Measurements from ENCODE around the gene YIF1B.

- TF ChIP-seq ARNT (IDR thresholded peaks at IDR 0.05): no peak
- no peak for TF ChIP-seq TARDBP (IDR thresholded peaks at IDR 0.05)
- no peak for TF ChIP-seq BHLHE40 (IDR thresholded peaks at IDR 0.05; ENCODE audit: borderline replicate concordance)
- TF ChIP-seq FOXM1 (IDR thresholded peaks at IDR 0.05; ENCODE audit: borderline replicate concordance): no peak
- TF ChIP-seq FOXA1 (IDR thresholded peaks at IDR 0.05): no peak
- no peak for TF ChIP-seq ELF4 (IDR thresholded peaks at IDR 0.05)
- no peak for TF ChIP-seq L3MBTL2 (conservative IDR thresholded peaks at IDR 0.05)
- TF ChIP-seq ZNF384 (IDR thresholded peaks at IDR 0.05): no peak
Observed at GRCh38 chr19:38320969-38321339, 5.2 kb upstream of the YIF1B start.

Measured in HEK293T (cell line).